ENCODE measurements around the gene CDC42EP1.

Gene CDC42EP1

GRCh38 chr22:37616201-37617083 lies 56.2 kb downstream of the CDC42EP1 start:
- no peak for DNase-seq

DNA sequence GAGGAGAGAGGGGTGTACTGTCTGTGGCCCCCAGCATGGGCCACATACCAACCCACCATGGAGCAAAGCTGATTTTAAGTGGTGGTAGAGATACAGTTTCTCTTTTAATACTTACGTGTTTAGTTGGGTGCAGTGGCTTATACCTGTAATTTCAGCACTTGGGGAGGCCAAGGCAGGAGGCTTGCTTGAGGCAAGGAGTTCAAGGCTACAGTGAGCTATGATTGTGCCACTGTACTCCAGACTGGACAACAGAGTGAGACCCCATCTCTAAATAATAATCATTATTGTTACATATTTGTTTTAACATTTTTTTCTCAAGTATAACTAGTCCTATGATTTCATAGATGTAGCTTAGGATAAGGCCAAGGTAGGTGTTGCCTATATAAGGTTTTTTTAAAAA lies 57.2 kb downstream of the CDC42EP1 start:
- DNase-seq, result no peak

- DNase-seq, result no peak
Observed at GRCh38 chr22:37618072-37618656, 57.9 kb downstream of the CDC42EP1 start.

DNA sequence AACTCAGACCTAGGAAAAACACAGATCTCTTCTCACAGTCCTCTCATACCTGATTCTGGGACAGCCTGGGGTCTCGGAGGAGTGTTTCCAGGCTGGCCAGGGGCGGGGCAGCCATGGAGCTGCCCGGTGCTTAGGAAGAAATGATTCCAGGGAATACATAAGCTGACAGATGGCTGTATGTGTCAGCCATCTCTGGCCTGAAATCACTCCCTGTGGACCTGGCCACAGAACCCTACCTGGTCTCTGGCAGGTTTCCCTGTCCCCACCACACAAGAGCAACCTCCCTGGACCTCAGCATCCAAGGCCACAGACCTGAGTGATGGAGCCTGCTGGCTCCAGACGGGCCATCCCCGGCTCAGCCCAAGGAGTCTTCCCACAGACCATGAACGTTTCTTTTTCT lies 58.4 kb downstream of the CDC42EP1 start:
- no peak for DNase-seq
